Ureter (tissue), 1 donor: ENCODE data around the gene EXOC4. TPM values are rescaled to one million over a fixed set of nuclear protein-coding genes. Genes with fewer than 3 reads are reported as not detected.

Experiments used
- DNase-seq: peaks from one replicate; pipeline ENCODE4 v3.0.0-alpha.2; 2020; ENCODE audit warnings: low spot score
- total RNA-seq: library from RNA; stranded (reverse); gene quantifications from one replicate; pipeline ENCODE4 v1.2.4, GENCODE V29; 2023
- donor health status: DM: yes; HTN: yes; CAD: no.

Gene EXOC4
- total RNA-seq, 1 donor from 2014 or later, result 145 TPM

DNA sequence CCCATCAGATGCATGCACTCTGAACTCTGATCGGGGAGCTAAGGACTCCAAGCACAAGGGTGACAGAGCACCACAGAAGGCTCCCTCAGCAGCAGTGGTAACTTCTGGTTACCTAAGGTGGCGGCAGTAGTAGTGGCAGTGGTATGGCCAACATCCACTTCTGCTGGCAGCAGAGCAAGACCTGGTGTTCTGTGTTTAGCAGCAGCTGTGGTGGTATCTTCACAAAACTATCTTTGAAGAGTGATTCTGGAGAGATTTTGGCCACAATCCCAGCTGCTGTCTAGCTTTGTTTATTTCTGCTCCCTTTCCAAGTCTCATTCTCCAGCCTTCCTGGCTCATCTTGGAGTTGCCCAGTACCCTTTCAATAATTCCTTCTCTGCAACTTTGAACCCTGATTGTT is 771.9 kb downstream of the EXOC4 start:
- DNase-seq, result no peak

DNA sequence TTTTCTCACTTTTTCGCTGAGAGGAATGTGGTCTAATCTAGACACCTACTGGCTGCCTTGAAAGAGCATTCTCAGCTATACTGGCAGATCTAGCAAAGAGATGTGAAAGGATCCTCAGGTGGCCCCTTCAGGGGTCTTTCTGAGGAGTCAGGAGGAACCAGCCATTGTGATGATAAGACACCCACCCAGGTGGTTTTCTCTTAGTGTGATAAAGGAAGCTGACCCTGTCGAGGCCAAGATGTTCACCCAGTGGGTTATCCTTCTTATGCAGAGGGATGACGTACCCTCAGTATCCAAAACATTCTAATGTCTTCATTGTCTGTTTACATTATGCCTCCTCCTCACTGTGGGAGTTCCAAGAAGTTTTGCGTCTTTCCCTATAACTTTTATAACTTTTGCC is 776.0 kb downstream of the EXOC4 start:
- no peak for DNase-seq

DNA sequence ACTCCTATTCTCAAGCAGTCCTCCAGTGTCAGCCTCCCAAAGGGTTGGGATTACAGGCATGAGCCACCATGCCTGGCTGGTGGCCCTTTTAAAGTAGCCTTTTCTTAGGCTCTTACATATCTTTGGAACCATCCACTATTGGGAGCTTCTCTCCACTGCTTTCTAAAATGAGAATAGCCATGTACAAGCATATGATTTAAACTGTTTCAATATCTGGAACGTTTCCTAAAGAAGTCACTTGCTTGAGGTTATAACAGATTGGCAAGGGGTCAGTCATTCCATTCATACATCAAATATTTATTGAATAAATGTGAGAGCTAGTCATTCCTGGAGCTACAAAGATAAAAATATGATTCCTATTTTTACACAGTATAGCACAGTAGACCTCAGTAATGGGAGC is 776.9 kb downstream of the EXOC4 start:
- DNase-seq, result no peak

DNA sequence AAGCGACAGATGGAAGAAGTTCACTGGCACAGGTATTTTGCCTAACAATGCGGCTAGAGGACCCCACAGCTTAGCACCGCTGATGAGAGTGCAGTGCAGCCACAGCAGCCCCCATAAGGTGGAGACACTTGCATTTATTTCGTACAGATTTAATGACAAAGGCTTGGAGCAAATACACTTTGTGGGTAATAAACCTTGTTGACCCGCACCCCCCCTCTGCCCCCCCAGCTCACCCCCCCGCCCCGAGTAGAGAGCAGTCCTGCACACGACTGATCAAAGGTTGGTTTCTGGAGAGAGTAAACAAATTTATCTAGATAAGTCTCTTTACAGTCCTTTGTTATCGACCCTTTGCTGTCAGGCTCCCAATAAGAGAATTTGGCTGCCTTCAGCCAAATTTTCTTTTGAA is 777.6 kb downstream of the EXOC4 start:
- DNase-seq, result no peak

GRCh38 chr7:134031835-134032617 is 779.1 kb downstream of the EXOC4 start:
- no peak for DNase-seq

DNA sequence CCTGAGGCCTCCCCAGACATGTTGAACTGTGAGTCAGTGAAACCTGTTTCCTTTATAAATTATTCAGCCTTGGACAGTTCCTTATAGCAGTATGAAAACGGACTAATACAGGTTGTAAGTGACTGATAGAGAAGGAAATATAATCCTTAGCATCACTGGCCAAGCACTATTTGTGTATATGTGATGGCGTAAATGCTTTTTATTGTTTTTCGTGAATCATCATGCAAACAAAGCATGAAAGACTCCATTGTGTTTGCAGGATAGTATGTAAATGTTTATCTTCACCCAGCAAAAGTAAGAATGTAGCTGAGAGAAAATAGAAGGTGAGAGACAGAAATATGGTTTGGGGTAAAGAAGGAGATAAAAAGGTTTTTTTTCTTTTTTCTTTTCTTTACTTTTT is 781.8 kb downstream of the EXOC4 start:
- no peak for DNase-seq

- DNase-seq, result no peak
Observed at GRCh38 chr7:134037991-134038390, 785.1 kb downstream of the EXOC4 start.

GRCh38 chr7:134040988-134041387 is 788.1 kb downstream of the EXOC4 start:
- DNase-seq, result no peak

DNA sequence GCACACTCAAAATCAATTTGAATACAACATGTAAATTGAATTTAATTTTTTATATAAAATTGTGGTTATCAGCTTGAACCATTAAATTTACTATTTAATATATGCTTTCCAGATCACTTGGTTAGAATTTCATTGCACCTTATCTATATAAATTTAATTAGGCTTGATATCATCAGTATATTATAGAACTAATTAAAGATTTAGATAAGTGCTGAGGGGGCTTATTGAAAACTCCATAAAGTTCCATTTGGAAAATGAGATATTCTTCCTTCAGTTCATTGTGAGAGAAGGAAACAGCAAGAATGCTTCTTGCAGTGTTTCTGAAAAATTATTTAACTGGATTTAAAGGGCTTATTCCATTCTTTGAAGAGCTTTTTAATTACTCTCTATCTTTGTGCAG is 788.6 kb downstream of the EXOC4 start:
- DNase-seq, result no peak

DNA sequence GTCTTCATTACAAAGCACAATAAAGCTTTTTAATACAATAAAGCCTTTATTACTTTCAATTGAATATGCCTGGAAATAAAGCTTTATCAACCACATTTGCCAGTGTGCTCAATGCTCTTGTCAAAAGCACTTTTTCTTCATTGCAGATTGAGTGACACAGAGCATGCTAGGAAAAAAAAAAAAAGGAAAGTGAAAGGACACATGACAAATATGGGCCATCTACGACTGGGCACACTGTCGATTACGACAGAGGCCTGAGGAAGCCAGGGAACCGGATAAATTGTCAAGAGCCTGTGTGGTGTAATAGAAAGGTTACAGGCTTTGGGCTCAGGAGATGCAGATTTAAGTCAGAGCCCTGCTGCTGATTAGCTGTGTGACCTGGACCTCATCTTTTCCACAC is 789.4 kb downstream of the EXOC4 start:
- DNase-seq, result no peak

DNA sequence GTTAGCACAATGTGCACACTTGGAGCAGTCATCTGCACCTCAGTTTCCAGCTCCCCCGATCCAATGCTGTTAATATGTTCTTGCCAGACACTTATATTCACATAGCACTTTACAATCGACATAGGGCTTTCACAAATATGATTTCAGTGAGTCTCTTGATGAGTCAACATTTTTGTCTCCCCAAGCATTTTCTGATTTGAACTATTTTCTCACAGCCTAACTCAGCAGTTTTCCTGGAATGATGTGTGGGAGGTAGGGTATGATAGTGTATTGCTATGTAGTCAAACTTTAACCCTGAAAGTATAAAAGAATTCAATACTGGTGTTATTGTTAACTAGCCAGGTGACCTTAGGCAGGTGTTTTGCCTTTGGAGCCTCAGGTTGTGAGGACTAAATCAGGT is 791.8 kb downstream of the EXOC4 start:
- no peak for DNase-seq

- DNase-seq, result no peak
Observed at GRCh38 chr7:134045716-134046115, 792.8 kb downstream of the EXOC4 start.

- DNase-seq, result no peak
Observed at GRCh38 chr7:134046594-134047128, 793.8 kb downstream of the EXOC4 start.

- DNase-seq, result no peak
Observed at GRCh38 chr7:134047675-134048074, 794.8 kb downstream of the EXOC4 start.

- no peak for DNase-seq
Observed at GRCh38 chr7:134048166-134048565, 795.3 kb downstream of the EXOC4 start.

- no peak for DNase-seq
Observed at GRCh38 chr7:134051020-134051419, 798.1 kb downstream of the EXOC4 start.

DNA sequence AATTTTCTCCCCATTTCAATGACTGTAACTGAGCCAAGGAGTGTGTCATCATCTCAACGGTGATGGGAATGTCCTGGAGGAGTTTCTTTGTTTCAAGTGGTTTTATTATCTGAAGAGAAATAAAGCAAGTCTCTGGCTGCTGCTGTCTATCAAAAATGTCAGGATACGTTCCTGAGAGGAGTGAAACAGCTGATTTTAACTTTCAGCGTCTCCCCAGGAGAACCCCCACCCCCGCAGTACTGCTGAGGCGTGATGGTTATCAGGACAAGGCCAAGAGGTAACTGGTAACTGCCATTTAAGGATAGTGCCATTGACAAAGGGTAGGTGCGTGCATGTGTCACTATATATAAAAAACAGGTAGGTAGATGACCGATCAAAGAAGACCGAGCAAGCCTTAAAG is 803.9 kb downstream of the EXOC4 start:
- DNase-seq, result no peak

- no peak for DNase-seq
Observed at GRCh38 chr7:134058521-134058920, 805.6 kb downstream of the EXOC4 start.

DNA sequence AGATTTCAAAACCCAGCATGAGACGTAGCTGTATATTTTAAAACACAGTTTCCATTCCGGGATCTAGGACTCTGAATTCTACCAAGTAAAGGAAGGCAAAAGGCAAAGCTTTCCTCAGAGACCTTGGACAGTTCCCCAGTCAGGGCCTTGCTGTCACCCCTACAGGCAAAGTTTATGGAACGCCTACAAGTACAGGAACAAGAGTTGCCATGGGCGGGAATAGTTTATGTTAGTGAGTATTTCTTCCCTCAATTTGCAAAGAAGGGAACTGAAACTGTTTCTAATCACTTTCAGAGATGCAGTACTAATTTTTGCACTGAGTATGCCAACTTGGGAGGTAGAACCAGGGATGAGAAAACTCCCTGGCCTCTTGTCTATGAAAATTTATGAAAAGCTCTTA is 806.1 kb downstream of the EXOC4 start:
- no peak for DNase-seq

DNA sequence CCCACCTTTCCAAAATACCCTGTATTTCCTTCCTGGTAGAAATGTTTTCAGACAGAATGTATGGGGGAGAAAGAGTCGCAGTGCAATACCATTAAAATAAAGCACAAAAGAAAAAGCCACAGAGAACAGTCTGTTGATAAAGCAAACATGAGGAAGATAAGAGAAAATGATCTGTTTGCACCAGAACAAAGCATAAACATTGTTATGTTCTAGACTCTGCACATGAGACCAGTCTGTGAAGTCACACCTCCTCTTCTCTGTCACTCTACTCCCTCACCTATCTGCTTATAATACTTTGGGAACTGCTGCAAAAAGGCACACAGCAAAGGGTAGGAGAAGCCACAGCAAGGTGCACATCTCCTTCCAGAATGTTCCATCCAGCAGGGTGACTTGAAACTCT is 807.0 kb downstream of the EXOC4 start:
- no peak for DNase-seq

DNA sequence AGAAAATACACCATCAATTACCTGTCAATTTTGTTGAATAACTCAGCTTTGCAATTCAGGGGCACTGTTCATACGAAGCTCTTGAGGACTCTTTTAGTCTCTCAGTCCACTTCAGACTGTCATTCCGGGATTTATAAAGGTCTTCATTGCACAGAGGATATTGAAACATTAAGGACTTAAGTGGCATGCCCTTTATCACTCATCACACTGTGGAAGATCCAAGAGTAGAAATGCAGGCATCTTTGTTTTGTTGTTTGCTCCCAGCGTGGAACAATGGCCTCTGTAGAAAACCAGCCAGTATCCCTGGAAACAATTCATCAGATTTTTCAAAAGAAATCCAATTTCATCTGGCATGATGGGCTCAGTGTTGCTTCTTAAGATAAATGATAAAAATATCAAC is 808.0 kb downstream of the EXOC4 start:
- DNase-seq, result no peak

- no peak for DNase-seq
Observed at GRCh38 chr7:134062460-134062859, 809.6 kb downstream of the EXOC4 start.

DNA sequence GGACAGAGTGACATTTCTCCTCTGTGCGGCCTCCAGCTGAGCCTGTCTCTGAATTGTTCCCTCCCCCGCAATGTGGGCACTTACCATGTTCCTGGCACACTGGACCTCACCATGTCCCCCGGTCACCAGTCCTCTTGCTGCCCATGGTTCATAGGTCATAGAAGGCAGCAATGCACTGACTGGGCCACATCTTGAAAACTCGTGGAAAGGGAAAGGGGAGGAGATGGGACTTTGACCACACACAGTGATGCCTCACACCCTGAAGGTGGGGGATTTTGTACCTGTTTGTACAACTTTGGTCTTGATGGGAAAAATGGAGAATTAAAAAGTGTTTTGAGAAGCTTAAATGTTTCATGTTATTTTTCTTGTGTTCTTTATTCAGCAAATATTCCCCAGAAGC is 812.5 kb downstream of the EXOC4 start:
- DNase-seq, result no peak

DNA sequence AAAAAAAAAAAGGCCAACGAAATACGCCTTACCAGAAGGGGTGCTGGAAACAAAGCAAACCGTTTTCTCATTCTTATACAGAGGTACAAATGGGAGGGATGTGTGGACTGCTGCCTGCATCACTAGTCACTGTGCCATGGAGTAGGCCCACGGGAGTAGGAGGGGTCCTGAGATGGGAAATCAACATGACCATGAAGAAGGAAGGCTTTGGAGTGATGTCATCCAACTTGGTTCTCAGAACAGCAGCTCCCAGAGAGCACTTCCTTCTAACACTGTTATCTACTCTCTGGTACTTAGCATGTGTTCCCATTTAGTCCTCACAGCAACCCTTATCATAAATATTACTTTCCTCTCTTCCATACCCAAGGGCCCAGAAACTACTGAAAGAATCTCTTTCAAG is 814.3 kb downstream of the EXOC4 start:
- DNase-seq, result no peak
